ENCODE data around the gene REX1BD.

Gene REX1BD

GRCh38 chr19:18605196-18605545 lies 16.6 kb downstream of the REX1BD start:
- H3K4me1 ChIP-seq (ENCODE audit: insufficient read depth, low read length): peaks cover 21% of the 10 kb centered on the region
- peaks cover 2% of the 10 kb centered on the region; the same call in 1 of the 2 replicates for H3K9me3 ChIP-seq (ENCODE audit: insufficient read depth, low read depth, low read length)
- no peaks in the 10 kb centered on the region for H3K36me3 ChIP-seq (ENCODE audit: insufficient read depth, low read length)
- WGBS: 13% methylated on average over 17 of the region's 17 CpGs
- peaks cover 90% of the 10 kb centered on the region for H3K27me3 ChIP-seq (ENCODE audit: insufficient read depth, low read length)
- H3K9ac ChIP-seq (ENCODE audit: low read depth, low read length): no peak overlapping the region
- no peak overlapping the region for H3K27ac ChIP-seq (ENCODE audit: low read depth, low read length)
- H3K4me3 ChIP-seq (ENCODE audit: low read length): peak overlapping the region; percentile 28

- peak overlapping the region; percentile 33 for H3K4me3 ChIP-seq (ENCODE audit: low read length)
- no peak overlapping the region for H3K9ac ChIP-seq (ENCODE audit: low read depth, low read length)
- H3K4me1 ChIP-seq (ENCODE audit: insufficient read depth, low read length): peaks cover 25% of the 10 kb centered on the region
- no peak overlapping the region for H3K27ac ChIP-seq (ENCODE audit: low read depth, low read length)
- 4% methylated on average over 65 of the region's 65 CpGs for WGBS
- H3K27me3 ChIP-seq (ENCODE audit: insufficient read depth, low read length): peaks cover 95% of the 10 kb centered on the region
- peaks cover 2% of the 10 kb centered on the region; the same call in 1 of the 2 replicates for H3K9me3 ChIP-seq (ENCODE audit: insufficient read depth, low read depth, low read length)
- H3K36me3 ChIP-seq (ENCODE audit: insufficient read depth, low read length): no peaks in the 10 kb centered on the region
These were observed 17.1 kb downstream of the REX1BD start for GRCh38 chr19:18605546-18606280.

DNA sequence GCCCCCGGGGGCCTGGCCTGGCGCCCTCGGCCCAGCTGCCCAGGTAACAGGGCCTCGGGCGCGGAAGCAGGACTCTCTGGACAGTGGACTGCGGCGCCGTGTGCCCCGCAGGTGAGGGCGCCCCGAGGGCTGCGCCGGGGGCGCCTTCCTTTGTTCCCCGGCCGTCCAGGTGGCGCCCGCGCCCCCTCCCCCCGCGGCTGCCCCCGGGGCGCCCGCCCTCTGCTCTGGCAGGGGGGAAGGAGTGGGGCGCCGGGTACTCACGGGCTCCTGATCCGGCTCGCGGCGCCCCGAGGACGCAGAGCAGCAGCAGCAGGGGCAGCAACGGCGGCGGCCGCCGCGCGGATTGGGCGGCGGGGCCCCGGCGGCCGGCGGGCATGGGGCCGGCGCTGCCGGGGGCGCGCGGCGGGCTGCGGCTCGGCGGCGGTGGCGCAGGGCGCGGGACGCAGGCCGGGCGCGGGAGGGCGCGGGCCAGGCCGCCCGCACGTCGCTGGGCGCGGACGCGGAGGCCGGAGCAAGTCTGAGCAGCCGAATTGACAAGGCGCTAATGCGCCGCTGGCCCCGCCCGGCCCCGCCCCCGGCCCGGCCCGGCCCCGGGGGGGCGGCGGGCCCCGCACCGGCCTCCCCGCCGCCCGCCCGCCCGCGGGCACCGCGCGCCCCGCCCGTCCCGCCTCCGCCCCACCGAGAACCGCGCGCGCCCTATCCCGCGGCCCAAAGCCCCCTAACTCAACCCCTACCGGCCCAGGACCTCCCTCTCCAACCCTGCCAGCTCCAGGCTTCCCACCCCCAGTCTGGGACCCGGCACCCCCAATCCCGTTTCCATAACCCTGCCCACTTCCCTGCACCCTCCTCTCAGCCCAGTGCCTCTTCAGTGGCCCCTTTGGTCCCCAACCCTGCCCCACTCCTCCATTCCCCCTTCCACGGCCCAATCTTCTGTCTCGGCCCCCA lies 18.0 kb downstream of the REX1BD start, which contains the start of gene CRLF1:
Gene CRLF1, minus strand, starts transcription at position 519 of the 945 bp plus-strand sequence. Its CDS starts 143 bp downstream, at position 376.
- H3K36me3 ChIP-seq (ENCODE audit: insufficient read depth, low read length): no peaks in the 10 kb centered on the region
- H3K27me3 ChIP-seq (ENCODE audit: insufficient read depth, low read length): peaks cover 96% of the 10 kb centered on the region
- H3K4me3 ChIP-seq (ENCODE audit: low read length): peak within 1 kb of the TSS; percentile 33
- peaks cover 29% of the 10 kb centered on the region for H3K4me1 ChIP-seq (ENCODE audit: insufficient read depth, low read length)
- 1% methylated on average over 107 of the region's 116 CpGs for WGBS
- peaks cover 2% of the 10 kb centered on the region; the same call in 1 of the 2 replicates for H3K9me3 ChIP-seq (ENCODE audit: insufficient read depth, low read depth, low read length)
- H3K9ac ChIP-seq (ENCODE audit: low read depth, low read length): no peak within 1 kb of the TSS
- no peak within 1 kb of the TSS for H3K27ac ChIP-seq (ENCODE audit: low read depth, low read length)

DNA sequence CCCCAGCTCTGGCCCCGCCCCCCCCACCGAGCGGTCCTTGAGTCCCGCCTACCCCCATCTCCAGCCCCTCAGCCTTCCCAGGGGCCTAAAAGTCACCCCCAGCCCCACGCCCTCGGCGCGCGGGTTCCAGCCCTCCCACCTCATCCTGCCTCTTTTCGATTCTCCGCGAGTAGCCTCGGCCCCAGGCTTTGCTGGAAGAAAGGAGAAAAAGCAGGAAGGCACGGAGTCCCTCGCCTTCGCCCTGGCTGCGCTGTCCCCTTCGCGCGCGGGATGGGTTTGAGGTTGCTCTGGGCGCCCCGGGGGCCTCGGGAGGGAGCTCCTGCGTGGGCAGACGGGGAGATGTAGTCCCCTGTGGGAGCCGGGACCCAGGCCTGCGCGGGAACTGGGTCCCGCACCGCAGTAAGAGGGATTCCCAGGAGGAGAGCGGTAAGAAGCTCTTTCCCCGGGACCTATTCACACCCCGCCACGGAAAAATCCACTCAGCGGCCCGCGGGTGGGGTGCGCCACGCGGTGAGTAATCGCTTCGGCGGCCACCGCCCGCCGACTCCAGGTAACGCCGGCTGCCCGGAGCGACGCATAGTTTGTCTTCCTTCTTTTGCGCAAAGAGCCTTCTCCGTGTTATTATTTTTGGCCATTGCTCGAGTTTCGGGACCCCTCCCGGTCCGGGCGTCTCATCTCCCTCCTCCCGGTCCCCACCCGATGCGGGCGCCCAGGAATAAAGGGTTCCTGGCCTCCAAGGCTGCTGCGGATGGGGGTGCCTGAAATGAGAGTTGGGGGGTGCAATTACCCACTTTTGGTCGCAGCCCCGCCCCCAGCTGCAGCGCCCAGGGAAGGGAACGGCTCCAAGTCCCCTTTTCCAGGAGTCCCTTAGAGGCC lies 18.9 kb downstream of the REX1BD start:
- H3K4me3 ChIP-seq (ENCODE audit: low read length): peak overlapping the region; percentile 31
- H3K27ac ChIP-seq (ENCODE audit: low read depth, low read length): no peak overlapping the region
- peaks cover 32% of the 10 kb centered on the region for H3K4me1 ChIP-seq (ENCODE audit: insufficient read depth, low read length)
- H3K9ac ChIP-seq (ENCODE audit: low read depth, low read length): no peak overlapping the region
- WGBS: 4% methylated on average over 67 of the region's 68 CpGs
- peaks cover 2% of the 10 kb centered on the region; the same call in 1 of the 2 replicates for H3K9me3 ChIP-seq (ENCODE audit: insufficient read depth, low read depth, low read length)
- H3K36me3 ChIP-seq (ENCODE audit: insufficient read depth, low read length): no peaks in the 10 kb centered on the region
- peaks cover 96% of the 10 kb centered on the region for H3K27me3 ChIP-seq (ENCODE audit: insufficient read depth, low read length)

DNA sequence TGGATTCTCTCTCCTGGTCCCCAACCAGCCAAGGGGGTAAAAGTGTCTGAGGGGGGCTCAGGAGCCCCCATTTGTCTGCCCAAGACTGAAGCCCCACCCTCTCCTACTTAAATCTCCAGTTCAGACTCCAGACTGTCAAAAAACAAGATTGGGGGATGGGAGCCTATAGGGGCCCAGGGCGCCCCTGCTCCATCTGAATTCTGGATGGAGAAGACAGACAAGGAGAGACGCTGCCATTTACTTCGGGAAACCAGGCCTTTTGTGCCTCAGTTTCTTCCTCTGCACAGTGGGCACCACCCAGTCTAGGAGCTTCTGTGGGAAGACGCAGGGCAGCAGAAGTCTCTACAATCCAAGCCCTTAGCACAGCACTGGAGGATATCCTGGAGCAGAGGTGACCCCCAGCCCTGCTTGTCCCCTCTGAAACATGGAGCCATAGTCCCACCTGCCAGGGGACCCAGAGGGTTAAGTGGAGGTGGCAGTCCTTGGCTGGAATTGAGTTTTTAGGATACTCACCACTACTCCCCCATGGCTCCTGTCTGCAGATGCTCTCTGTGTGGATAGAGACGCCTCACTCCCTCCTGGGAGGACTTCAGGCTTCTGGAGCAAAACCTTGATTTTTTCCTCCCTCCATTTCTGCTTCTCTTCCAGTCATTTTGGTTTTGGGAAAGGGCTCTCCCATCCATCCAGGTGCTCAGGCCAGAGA lies 19.7 kb downstream of the REX1BD start:
- H3K4me1 ChIP-seq (ENCODE audit: insufficient read depth, low read length): peaks cover 32% of the 10 kb centered on the region
- no peak overlapping the region for H3K9ac ChIP-seq (ENCODE audit: low read depth, low read length)
- WGBS: 32% methylated on average over 5 of the region's 5 CpGs
- H3K4me3 ChIP-seq (ENCODE audit: low read length): no peak overlapping the region
- peaks cover 96% of the 10 kb centered on the region for H3K27me3 ChIP-seq (ENCODE audit: insufficient read depth, low read length)
- H3K9me3 ChIP-seq (ENCODE audit: insufficient read depth, low read depth, low read length): peaks cover 2% of the 10 kb centered on the region; the same call in 1 of the 2 replicates
- no peak overlapping the region for H3K27ac ChIP-seq (ENCODE audit: low read depth, low read length)
- no peaks in the 10 kb centered on the region for H3K36me3 ChIP-seq (ENCODE audit: insufficient read depth, low read length)

DNA sequence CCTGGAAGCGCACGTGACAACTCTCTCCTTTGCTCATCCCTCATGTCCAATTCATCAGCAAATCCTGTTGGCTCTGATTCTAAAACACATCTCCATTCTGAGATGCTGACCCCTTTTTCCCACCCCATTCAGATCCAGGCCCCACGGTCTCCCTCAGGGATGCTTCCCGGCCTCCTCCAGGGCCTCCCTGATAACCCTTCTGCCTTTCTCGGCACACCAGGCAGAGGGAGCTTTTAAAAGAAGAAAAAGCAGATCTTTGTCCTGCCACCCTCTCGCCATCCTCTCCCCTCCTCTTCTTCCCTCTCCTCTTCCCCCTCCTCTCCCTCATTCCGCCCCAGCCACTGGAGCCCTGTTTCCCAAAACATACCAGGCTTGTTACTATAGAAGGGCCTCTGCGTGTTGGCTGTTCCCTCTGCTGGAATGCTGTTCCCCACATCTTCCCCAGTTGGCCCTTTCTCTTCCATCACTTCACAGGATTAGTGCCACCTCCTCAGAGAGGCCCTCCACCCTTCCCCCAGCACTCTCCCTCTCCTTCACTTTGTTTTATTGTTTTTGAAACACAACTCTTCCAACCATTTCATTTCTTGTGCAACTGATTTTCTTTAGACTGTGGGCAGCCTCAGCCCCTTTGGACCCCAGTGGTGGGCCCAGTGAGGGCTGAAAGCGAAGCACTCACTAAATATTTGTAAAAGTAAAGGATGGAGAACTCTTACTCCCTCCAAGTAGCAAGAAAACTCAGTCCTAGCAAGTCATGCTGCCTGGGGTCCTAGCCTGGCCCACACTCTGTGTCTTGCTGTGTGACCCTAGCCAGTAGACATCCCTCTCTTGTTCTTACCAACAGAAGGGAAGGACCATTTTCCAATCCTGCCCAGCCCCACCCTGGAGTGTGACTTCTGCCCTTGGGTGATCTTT lies 20.5 kb downstream of the REX1BD start:
- Histone ChIP-seq H3K9me3 (ENCODE audit: insufficient read depth, low read depth, low read length) (peaks cover 2% of the 10 kb centered on the region; the same call in 1 of the 2 replicates), H3K36me3 (ENCODE audit: insufficient read depth, low read length) (no peaks in the 10 kb centered on the region), H3K27ac (ENCODE audit: low read depth, low read length) (no peak overlapping the region), H3K4me3 (ENCODE audit: low read length) (no peak overlapping the region), H3K4me1 (ENCODE audit: insufficient read depth, low read length) (peaks cover 30% of the 10 kb centered on the region), H3K9ac (ENCODE audit: low read depth, low read length) (no peak overlapping the region), H3K27me3 (ENCODE audit: insufficient read depth, low read length) (peaks cover 97% of the 10 kb centered on the region)
- 24% methylated on average over 8 of the region's 9 CpGs for WGBS

DNA sequence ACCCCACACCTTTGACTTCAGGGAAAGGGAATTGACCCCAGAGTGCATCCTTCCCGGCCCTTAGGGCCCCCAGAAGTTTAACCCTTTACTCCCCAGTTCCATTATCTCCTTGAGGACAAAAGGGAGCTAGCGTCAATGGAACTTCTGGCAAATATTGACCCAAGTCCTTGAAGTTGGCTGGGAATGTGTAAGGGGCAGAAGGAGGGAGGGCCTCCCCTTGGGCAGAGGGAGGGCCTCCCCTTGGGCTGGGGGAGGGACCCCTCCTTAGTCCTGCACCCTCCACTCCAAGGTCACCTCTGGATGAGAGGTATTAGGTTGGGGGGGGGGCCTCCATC lies 21.1 kb downstream of the REX1BD start:
- H3K9ac ChIP-seq (ENCODE audit: low read depth, low read length): no peak overlapping the region

GRCh38 chr19:18610245-18610555 lies 21.6 kb downstream of the REX1BD start:
- WGBS: 26% methylated on average over 3 of the region's 3 CpGs
- peaks cover 97% of the 10 kb centered on the region for H3K27me3 ChIP-seq (ENCODE audit: insufficient read depth, low read length)
- H3K27ac ChIP-seq (ENCODE audit: low read depth, low read length): no peak overlapping the region
- no peak overlapping the region for H3K9ac ChIP-seq (ENCODE audit: low read depth, low read length)
- H3K4me1 ChIP-seq (ENCODE audit: insufficient read depth, low read length): peaks cover 21% of the 10 kb centered on the region
- peaks cover 2% of the 10 kb centered on the region; the same call in 1 of the 2 replicates for H3K9me3 ChIP-seq (ENCODE audit: insufficient read depth, low read depth, low read length)
- H3K36me3 ChIP-seq (ENCODE audit: insufficient read depth, low read length): no peaks in the 10 kb centered on the region
- peak overlapping the region; percentile 28; the same call in 1 of the 2 replicates for H3K4me3 ChIP-seq (ENCODE audit: low read length)

More for the DNA sequence above, 21.1 kb downstream of the REX1BD start:
- H3K9me3 ChIP-seq (ENCODE audit: insufficient read depth, low read depth, low read length): peaks cover 2% of the 10 kb centered on the region; the same call in 1 of the 2 replicates
- no peaks in the 10 kb centered on the region for H3K36me3 ChIP-seq (ENCODE audit: insufficient read depth, low read length)
- 8% methylated on average over 2 of the region's 2 CpGs for WGBS
- H3K27me3 ChIP-seq (ENCODE audit: insufficient read depth, low read length): peaks cover 97% of the 10 kb centered on the region
- no peak overlapping the region for H3K4me3 ChIP-seq (ENCODE audit: low read length)
- H3K27ac ChIP-seq (ENCODE audit: low read depth, low read length): no peak overlapping the region
- H3K4me1 ChIP-seq (ENCODE audit: insufficient read depth, low read length): peaks cover 24% of the 10 kb centered on the region

DNA sequence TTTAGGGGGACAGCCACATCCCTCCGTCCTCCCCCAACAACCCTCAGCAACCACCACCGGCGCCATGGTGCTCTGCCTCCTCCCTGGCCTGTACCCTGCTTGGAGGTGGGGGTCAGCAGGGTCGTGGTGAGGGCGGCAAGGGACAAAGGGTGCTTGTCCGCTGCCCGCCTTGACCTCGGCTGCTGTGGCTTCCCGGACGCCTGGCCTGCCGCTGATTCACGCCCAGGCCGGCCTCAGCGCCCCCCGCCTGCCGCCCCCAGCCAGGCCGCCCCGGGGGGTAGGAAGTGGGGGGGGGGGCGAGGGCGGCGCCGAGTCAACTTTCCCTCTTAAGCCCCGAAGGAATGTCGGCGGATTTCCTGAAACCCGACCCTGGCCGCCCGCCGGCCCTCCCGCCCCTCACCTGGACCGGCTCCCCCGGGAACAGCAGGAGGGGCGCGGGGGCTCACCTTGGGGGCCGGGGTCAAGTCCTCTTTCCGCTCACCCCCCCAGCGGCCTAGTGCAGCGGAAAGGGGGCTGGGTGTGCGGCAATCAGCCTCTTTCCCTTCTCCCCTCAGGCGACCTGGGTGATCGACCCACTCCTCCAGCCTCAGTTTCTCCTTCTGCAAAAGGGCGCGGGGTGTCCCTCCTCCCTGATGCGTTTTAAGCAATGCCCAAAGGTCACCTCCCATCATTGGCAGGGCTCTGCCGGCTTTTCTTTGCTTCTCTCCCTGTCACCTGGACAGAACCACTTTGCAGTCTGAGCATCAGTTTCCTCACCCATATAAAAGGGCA lies 22.1 kb downstream of the REX1BD start:
- Histone ChIP-seq H3K9me3 (ENCODE audit: insufficient read depth, low read depth, low read length) (no peaks in the 10 kb centered on the region), H3K9ac (ENCODE audit: low read depth, low read length) (no peak overlapping the region), H3K36me3 (ENCODE audit: insufficient read depth, low read length) (no peaks in the 10 kb centered on the region), H3K4me3 (ENCODE audit: low read length) (peak overlapping the region; percentile 31), H3K27ac (ENCODE audit: low read depth, low read length) (no peak overlapping the region), H3K4me1 (ENCODE audit: insufficient read depth, low read length) (peaks cover 21% of the 10 kb centered on the region), H3K27me3 (ENCODE audit: insufficient read depth, low read length) (peaks cover 97% of the 10 kb centered on the region)
- WGBS: 1% methylated on average over 42 of the region's 45 CpGs
